HG03103 (cell line): ENCODE measurements around the gene TM7SF2.
"Not testable (repeated sequence)": the region's sequence is repeated elsewhere in the genome, so short reads cannot be mapped to it uniquely, and the experiment has no call there.

ENCODE experiments used
- ATAC-seq: cut with Tn5 transposase; IDR thresholded peaks from one replicate; pipeline ENCODE4 v1.9.1; 2021; ENCODE audit warnings: low read depth; ENCODE audit not compliant: unreplicated experiment

Gene TM7SF2

GRCh38 chr11:65150131-65150508 is 38.4 kb downstream of the TM7SF2 start:
- ATAC-seq: not testable (repeated sequence)

- no peak for ATAC-seq
Observed at GRCh38 chr11:65150509-65151299, 39.0 kb downstream of the TM7SF2 start.

GRCh38 chr11:65151331-65151899 is 39.7 kb downstream of the TM7SF2 start:
- ATAC-seq: no peak

- no peak for ATAC-seq
Observed at GRCh38 chr11:65152122-65152521, 40.5 kb downstream of the TM7SF2 start.

- ATAC-seq: no peak
Observed at GRCh38 chr11:65156256-65156655, 44.6 kb downstream of the TM7SF2 start.

GRCh38 chr11:65156926-65157325 is 45.3 kb downstream of the TM7SF2 start:
- no peak for ATAC-seq

- no peak for ATAC-seq
Observed at GRCh38 chr11:65157336-65157735, 45.7 kb downstream of the TM7SF2 start.

- ATAC-seq: no peak
Observed at GRCh38 chr11:65159012-65159411, 47.3 kb downstream of the TM7SF2 start.

- ATAC-seq: no peak
Observed at GRCh38 chr11:65160643-65161042, 49.0 kb downstream of the TM7SF2 start.

- no peak for ATAC-seq
Observed at GRCh38 chr11:65163684-65164083, 52.0 kb downstream of the TM7SF2 start.
